K562 (cell line): ENCODE data around the gene E2F1. TPM values are rescaled to one million over a fixed set of nuclear protein-coding genes. Genes with fewer than 3 reads are reported as not detected.

Experiments
- CXXC5 ChIP-seq: fragments of 250-450 bp; sonication (Bioruptor Pico); IDR thresholded peaks from 2 replicates; pipeline ENCODE4 v1.8.0; 2022; ENCODE audit warnings: inconsistent platforms, mild to moderate bottlenecking, moderate library complexity
- FOSL1 ChIP-seq: fragments of 200-800 bp; sonication (Bioruptor generic); conservative IDR thresholded peaks from 2 replicates; pipeline ENCODE4 v1.6.1; 2016; ENCODE audit warnings: missing genetic modification characterization, missing compliant biosample characterization
- HDAC6 ChIP-seq: IDR thresholded peaks from 2 replicates; pipeline ENCODE4 v1.6.1; 2012; ENCODE audit warnings: low read depth, mild to moderate bottlenecking, control low read depth, inconsistent platforms, low read length, moderate library complexity
- KHSRP ChIP-seq: fragments of 450-650 bp; IDR thresholded peaks from 2 replicates; pipeline ENCODE4 v1.6.1; 2017
- MITF ChIP-seq: IDR thresholded peaks from 2 replicates; pipeline ENCODE4 v1.6.1; 2014; ENCODE audit warnings: antibody characterized with exemption
- POLR3A ChIP-seq: IDR thresholded peaks from 2 replicates; pipeline ENCODE4 v1.6.1; 2011; ENCODE audit warnings: borderline replicate concordance, mild to moderate bottlenecking, moderate library complexity; ENCODE audit not compliant: insufficient read length, insufficient read depth; ENCODE audit errors: extremely low read depth
- REST ChIP-seq, 2 experiments: fragments of 450-650 bp; formaldehyde crosslinking in 1 of 2; IDR thresholded peaks; 2 replicates each; pipeline versions ENCODE4 v1.4.0 to v1.6.1; 2014 to 2020; ENCODE audit warnings: mild to moderate bottlenecking in 2 of 2, borderline replicate concordance in 1 of 2, low read depth in 1 of 2
- SNIP1 ChIP-seq: fragments of 450-650 bp; IDR thresholded peaks from 2 replicates; pipeline ENCODE4 v1.7.1; 2017; ENCODE audit warnings: low read depth, mild to moderate bottlenecking
- SP2 ChIP-seq: IDR thresholded peaks from 2 replicates; pipeline ENCODE4 v1.6.1; 2011; ENCODE audit warnings: mild to moderate bottlenecking, low read depth, low read length, moderate library complexity; ENCODE audit not compliant: poor library complexity, severe bottlenecking; ENCODE audit errors: extremely low read depth
- TFAP4 ChIP-seq: sonication (generic); formaldehyde crosslinking; IDR thresholded peaks from 2 replicates; pipeline ENCODE4 v1.8.0; 2022; ENCODE audit warnings: missing genetic modification reagents, mild to moderate bottlenecking, moderate library complexity, borderline replicate concordance
- WHSC1 ChIP-seq: IDR thresholded peaks from one replicate; pipeline ENCODE4 v1.6.1; 2012; ENCODE audit warnings: low read length, control low read depth, inconsistent platforms
- ZNF184 ChIP-seq: sonication (generic); formaldehyde crosslinking; IDR thresholded peaks from 2 replicates; pipeline ENCODE4 v1.5.0; 2020; ENCODE audit warnings: missing genetic modification reagents
- polyA plus RNA-seq, 8 experiments: library from polyadenylated mRNA; depleted of rRNA in 4 of 8; stranded (reverse) in 5 of 8; unstranded in 3 of 8; fragments of >200 nt; fragmentation: Nextera tagmentation in 2 of 8; fragmentation: Illumina TruSeq in 1 of 8; extraction: Ambion mirVana in 2 of 8; extraction: Trizol in 1 of 8; gene quantifications; 2 replicates each; pipeline versions ENCODE4 v1.2.1 to v1.2.3, GENCODE V29; 2011 to 2014; ENCODE audit warnings: inconsistent platforms in 1 of 8, missing spikeins in 1 of 8
- total RNA-seq, 7 experiments: library from RNA; depleted of rRNA in 6 of 7; stranded (reverse); fragments of >200 nt in 6 of 7; fragmentation: Illumina TruSeq in 2 of 7; extraction: Trizol in 2 of 7; gene quantifications; 2 replicates each; pipeline versions ENCODE4 v1.2.1 to v1.2.3, GENCODE V29; 2011 to 2021; ENCODE audit warnings: low replicate concordance in 1 of 7

The E2F1 gene
- total and polyA plus RNA-seq, 9 of the 15 experiments (the other 6 are each of a cell fraction or from before 2014, with no cell fraction given): 0.14 to 30.6 (median 13.1) TPM

GRCh38 chr20:33689973-33690372, 3.8 kb upstream of the E2F1 start (continued):
- TF ChIP-seq REST (IDR thresholded peaks at IDR 0.05; ENCODE audit: borderline replicate concordance) (no peak), REST (CRISPR knock-in tag; IDR thresholded peaks at IDR 0.05; ENCODE audit: low read depth) (no peak), ZNF184 (CRISPR knock-in tag) (no peak), CXXC5 (CRISPR knock-in tag) (peak; percentile 79), SP2 (no peak), FOSL1 (tag) (peak; percentile 97), SNIP1 (no peak), TFAP4 (peak; percentile 26; the same call in 1 of the 2 replicates), MITF (no peak), HDAC6 (no peak), POLR3A (no peak), KHSRP (no peak), WHSC1 (no peak)
